ENCODE results near the gene LRRC8B. TPM values are rescaled to one million over a fixed set of nuclear protein-coding genes. Genes with fewer than 3 reads are reported as not detected.

Gene LRRC8B
- total RNA-seq, 1 experiment from 2014 or later, result 24.2 TPM

DNA sequence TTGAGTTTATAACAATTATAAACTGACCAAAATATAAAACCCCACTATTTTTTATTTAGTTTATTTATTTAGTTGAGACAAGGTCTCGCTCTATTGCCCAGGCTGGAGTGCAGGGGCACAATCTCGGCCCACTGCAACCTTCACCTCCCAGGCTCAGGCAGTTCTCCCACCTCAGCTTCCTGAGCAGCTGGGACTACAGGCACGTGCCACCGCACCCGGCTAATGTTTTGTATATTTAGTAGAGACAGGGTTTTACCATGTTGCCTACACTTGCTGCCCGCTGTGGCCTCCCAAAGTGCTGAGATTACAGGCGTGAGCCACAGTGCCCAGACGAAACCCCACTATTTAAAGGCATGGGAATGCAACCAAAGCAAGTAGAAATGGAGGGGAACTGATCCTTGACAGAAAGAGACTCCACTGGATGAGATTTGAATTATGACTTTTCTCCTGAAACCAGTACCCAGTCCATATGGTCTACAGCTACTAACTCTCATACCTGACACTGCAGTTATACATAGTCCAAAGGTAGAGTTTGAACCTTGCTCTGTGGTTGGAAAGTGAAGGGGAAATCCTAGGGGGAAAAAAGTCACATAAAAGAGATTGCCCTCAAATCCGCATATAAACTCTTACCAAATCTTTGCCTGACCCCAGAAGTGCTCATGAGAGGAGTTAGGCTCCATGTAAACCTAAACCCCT lies 119.6 kb downstream of the LRRC8B start:
- H3K36me3 Mint-ChIP-seq, result peaks cover 2% of the 10 kb centered on the region; the same call in 1 of the 2 replicates
- no peak overlapping the region for H3K4me3 Mint-ChIP-seq
- H3K27ac Mint-ChIP-seq, result no peak overlapping the region
- H3K27me3 Mint-ChIP-seq (ENCODE audit: low read depth), result no peaks in the 10 kb centered on the region
- DNase-seq (ENCODE audit: low spot score) (no peak), ATAC-seq (no peak)
- peaks cover 12% of the 10 kb centered on the region for H3K9me3 Mint-ChIP-seq
- ChIA-PET CTCF (interaction anchor here (1.0 kb wide), 1 partner anchor 118 kb away, joined by 3 read pairs; no protein-coding TSS in a partner anchor), POLR2A (no interaction called here)
- TF ChIP-seq, protein P1, sequence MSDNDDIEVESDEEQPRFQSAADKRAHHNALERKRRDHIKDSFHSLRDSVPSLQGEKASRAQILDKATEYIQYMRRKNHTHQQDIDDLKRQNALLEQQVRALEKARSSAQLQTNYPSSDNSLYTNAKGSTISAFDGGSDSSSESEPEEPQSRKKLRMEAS (CRISPR knock-in tag; IDR thresholded peaks at IDR 0.05), result no peak
- TF ChIP-seq TEAD4 (CRISPR knock-in tag; IDR thresholded peaks at IDR 0.05), result no peak
- TF ChIP-seq ATF1 (CRISPR knock-in tag; IDR thresholded peaks at IDR 0.05), result no peak
- TF ChIP-seq, protein P2, sequence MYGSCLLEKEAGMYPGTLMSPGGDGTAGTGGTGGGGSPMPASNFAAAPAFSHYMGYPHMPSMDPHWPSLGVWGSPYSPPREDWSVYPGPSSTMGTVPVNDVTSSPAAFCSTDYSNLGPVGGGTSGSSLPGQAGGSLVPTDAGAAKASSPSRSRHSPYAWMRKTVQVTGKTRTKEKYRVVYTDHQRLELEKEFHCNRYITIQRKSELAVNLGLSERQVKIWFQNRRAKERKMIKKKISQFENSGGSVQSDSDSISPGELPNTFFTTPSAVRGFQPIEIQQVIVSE (CRISPR knock-in tag; IDR thresholded peaks at IDR 0.05; ENCODE audit: borderline replicate concordance), result no peak
- TF ChIP-seq, protein P3, sequence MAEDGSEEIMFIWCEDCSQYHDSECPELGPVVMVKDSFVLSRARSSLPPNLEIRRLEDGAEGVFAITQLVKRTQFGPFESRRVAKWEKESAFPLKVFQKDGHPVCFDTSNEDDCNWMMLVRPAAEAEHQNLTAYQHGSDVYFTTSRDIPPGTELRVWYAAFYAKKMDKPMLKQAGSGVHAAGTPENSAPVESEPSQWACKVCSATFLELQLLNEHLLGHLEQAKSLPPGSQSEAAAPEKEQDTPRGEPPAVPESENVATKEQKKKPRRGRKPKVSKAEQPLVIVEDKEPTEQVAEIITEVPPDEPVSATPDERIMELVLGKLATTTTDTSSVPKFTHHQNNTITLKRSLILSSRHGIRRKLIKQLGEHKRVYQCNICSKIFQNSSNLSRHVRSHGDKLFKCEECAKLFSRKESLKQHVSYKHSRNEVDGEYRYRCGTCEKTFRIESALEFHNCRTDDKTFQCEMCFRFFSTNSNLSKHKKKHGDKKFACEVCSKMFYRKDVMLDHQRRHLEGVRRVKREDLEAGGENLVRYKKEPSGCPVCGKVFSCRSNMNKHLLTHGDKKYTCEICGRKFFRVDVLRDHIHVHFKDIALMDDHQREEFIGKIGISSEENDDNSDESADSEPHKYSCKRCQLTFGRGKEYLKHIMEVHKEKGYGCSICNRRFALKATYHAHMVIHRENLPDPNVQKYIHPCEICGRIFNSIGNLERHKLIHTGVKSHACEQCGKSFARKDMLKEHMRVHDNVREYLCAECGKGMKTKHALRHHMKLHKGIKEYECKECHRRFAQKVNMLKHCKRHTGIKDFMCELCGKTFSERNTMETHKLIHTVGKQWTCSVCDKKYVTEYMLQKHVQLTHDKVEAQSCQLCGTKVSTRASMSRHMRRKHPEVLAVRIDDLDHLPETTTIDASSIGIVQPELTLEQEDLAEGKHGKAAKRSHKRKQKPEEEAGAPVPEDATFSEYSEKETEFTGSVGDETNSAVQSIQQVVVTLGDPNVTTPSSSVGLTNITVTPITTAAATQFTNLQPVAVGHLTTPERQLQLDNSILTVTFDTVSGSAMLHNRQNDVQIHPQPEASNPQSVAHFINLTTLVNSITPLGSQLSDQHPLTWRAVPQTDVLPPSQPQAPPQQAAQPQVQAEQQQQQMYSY (CRISPR knock-in tag; IDR thresholded peaks at IDR 0.05), result no peak
- TF ChIP-seq, protein P4, sequence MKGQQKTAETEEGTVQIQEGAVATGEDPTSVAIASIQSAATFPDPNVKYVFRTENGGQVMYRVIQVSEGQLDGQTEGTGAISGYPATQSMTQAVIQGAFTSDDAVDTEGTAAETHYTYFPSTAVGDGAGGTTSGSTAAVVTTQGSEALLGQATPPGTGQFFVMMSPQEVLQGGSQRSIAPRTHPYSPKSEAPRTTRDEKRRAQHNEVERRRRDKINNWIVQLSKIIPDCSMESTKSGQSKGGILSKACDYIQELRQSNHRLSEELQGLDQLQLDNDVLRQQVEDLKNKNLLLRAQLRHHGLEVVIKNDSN (CRISPR knock-in tag; IDR thresholded peaks at IDR 0.05), result no peak
- no peak for TF ChIP-seq ZNF263 (CRISPR knock-in tag; IDR thresholded peaks at IDR 0.05; ENCODE audit: low read depth)
- TF ChIP-seq KAT7 (CRISPR knock-in tag; IDR thresholded peaks at IDR 0.05; ENCODE audit: borderline replicate concordance), result no peak
- TF ChIP-seq, protein P5, sequence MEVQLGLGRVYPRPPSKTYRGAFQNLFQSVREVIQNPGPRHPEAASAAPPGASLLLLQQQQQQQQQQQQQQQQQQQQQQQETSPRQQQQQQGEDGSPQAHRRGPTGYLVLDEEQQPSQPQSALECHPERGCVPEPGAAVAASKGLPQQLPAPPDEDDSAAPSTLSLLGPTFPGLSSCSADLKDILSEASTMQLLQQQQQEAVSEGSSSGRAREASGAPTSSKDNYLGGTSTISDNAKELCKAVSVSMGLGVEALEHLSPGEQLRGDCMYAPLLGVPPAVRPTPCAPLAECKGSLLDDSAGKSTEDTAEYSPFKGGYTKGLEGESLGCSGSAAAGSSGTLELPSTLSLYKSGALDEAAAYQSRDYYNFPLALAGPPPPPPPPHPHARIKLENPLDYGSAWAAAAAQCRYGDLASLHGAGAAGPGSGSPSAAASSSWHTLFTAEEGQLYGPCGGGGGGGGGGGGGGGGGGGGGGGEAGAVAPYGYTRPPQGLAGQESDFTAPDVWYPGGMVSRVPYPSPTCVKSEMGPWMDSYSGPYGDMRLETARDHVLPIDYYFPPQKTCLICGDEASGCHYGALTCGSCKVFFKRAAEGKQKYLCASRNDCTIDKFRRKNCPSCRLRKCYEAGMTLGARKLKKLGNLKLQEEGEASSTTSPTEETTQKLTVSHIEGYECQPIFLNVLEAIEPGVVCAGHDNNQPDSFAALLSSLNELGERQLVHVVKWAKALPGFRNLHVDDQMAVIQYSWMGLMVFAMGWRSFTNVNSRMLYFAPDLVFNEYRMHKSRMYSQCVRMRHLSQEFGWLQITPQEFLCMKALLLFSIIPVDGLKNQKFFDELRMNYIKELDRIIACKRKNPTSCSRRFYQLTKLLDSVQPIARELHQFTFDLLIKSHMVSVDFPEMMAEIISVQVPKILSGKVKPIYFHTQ (CRISPR knock-in tag; IDR thresholded peaks at IDR 0.05), result no peak
- TF ChIP-seq, protein P6, sequence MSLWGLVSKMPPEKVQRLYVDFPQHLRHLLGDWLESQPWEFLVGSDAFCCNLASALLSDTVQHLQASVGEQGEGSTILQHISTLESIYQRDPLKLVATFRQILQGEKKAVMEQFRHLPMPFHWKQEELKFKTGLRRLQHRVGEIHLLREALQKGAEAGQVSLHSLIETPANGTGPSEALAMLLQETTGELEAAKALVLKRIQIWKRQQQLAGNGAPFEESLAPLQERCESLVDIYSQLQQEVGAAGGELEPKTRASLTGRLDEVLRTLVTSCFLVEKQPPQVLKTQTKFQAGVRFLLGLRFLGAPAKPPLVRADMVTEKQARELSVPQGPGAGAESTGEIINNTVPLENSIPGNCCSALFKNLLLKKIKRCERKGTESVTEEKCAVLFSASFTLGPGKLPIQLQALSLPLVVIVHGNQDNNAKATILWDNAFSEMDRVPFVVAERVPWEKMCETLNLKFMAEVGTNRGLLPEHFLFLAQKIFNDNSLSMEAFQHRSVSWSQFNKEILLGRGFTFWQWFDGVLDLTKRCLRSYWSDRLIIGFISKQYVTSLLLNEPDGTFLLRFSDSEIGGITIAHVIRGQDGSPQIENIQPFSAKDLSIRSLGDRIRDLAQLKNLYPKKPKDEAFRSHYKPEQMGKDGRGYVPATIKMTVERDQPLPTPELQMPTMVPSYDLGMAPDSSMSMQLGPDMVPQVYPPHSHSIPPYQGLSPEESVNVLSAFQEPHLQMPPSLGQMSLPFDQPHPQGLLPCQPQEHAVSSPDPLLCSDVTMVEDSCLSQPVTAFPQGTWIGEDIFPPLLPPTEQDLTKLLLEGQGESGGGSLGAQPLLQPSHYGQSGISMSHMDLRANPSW (CRISPR knock-in tag; conservative IDR thresholded peaks at IDR 0.05; ENCODE audit: low read depth), result no peak
- H3K4me1 Mint-ChIP-seq, result peaks cover under 1% of the 10 kb centered on the region; the same call in 1 of the 2 replicates

DNA sequence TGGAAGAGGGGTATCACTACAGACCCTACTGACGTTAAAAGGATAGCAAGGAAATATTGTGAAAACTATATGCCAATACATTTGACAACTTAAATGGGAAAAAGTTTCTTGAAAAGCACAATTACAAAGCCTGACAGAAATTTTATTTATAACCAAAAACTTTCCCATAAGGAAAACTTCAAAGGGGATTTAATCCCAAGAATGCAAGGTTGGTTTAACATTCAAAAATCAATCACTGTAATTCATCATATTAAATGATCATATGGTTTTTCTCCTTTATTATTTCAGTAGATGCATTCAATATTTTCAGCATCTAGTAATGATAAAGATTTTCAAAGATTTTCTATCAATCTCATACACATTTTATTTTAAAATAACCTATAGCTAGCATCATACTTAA lies 121.6 kb downstream of the LRRC8B start:
- H3K27ac Mint-ChIP-seq, result no peak overlapping the region
- POLR2A ChIA-PET, result no interaction called here
- ATAC-seq (no peak), DNase-seq (ENCODE audit: low spot score) (no peak)
- CTCF ChIA-PET, result no interaction called here
- H3K36me3 Mint-ChIP-seq, result peaks cover 2% of the 10 kb centered on the region; the same call in 1 of the 2 replicates
- H3K27me3 Mint-ChIP-seq (ENCODE audit: low read depth), result no peaks in the 10 kb centered on the region
- H3K9me3 Mint-ChIP-seq, result peaks cover 12% of the 10 kb centered on the region
- no peak overlapping the region for H3K4me3 Mint-ChIP-seq
- H3K4me1 Mint-ChIP-seq, result peaks cover 7% of the 10 kb centered on the region
- TF ChIP-seq, protein P7, sequence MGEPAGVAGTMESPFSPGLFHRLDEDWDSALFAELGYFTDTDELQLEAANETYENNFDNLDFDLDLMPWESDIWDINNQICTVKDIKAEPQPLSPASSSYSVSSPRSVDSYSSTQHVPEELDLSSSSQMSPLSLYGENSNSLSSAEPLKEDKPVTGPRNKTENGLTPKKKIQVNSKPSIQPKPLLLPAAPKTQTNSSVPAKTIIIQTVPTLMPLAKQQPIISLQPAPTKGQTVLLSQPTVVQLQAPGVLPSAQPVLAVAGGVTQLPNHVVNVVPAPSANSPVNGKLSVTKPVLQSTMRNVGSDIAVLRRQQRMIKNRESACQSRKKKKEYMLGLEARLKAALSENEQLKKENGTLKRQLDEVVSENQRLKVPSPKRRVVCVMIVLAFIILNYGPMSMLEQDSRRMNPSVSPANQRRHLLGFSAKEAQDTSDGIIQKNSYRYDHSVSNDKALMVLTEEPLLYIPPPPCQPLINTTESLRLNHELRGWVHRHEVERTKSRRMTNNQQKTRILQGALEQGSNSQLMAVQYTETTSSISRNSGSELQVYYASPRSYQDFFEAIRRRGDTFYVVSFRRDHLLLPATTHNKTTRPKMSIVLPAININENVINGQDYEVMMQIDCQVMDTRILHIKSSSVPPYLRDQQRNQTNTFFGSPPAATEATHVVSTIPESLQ (CRISPR knock-in tag; IDR thresholded peaks at IDR 0.05), result no peak
- TF ChIP-seq, protein P8, sequence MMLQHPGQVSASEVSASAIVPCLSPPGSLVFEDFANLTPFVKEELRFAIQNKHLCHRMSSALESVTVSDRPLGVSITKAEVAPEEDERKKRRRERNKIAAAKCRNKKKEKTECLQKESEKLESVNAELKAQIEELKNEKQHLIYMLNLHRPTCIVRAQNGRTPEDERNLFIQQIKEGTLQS (CRISPR knock-in tag; conservative IDR thresholded peaks at IDR 0.05), result no peak
- TF ChIP-seq ZNF396 (CRISPR knock-in tag; IDR thresholded peaks at IDR 0.05; ENCODE audit: borderline replicate concordance) (no peak), ZNF219 (CRISPR knock-in tag; IDR thresholded peaks at IDR 0.05; ENCODE audit: borderline replicate concordance) (no peak), NR1H2 (CRISPR knock-in tag; IDR thresholded peaks at IDR 0.05) (no peak), MYBL2 (CRISPR knock-in tag; IDR thresholded peaks at IDR 0.05) (no peak), ZNF121 (CRISPR knock-in tag; IDR thresholded peaks at IDR 0.05) (no peak)
- TF ChIP-seq, protein P2 (CRISPR knock-in tag; IDR thresholded peaks at IDR 0.05; ENCODE audit: borderline replicate concordance), result no peak
- TF ChIP-seq, protein P9, sequence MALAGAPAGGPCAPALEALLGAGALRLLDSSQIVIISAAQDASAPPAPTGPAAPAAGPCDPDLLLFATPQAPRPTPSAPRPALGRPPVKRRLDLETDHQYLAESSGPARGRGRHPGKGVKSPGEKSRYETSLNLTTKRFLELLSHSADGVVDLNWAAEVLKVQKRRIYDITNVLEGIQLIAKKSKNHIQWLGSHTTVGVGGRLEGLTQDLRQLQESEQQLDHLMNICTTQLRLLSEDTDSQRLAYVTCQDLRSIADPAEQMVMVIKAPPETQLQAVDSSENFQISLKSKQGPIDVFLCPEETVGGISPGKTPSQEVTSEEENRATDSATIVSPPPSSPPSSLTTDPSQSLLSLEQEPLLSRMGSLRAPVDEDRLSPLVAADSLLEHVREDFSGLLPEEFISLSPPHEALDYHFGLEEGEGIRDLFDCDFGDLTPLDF (CRISPR knock-in tag; IDR thresholded peaks at IDR 0.05), result no peak

All from WTC11 (cell line).